Smooth muscle cell (in vitro differentiated cells): ENCODE measurements around the gene IGFBP6. TPM values are rescaled to one million over a fixed set of nuclear protein-coding genes. Genes with fewer than 3 reads are reported as not detected.

Source experiments
- microRNA-seq: library from miRNA; unstranded; fragments of <30 nt; microRNA quantifications from one replicate; pipeline ENCODE4, GENCODE V29; 2016; ENCODE audit warnings: borderline number of aligned reads
- polyA plus RNA-seq: library from polyadenylated mRNA; unstranded; fragments of >200 nt; fragmentation: Nextera tagmentation; extraction: Ambion mirVana; gene quantifications from 2 replicates; pipeline ENCODE4 v1.2.1, GENCODE V29; 2016
- small RNA-seq: library from RNA; depleted of rRNA; stranded (forward); fragments of <200 nt; gene quantifications from one replicate; pipeline ENCODE3, GENCODE V24; 2014
- total RNA-seq: library from RNA; depleted of rRNA; stranded (reverse); fragments of >200 nt; gene quantifications from 2 replicates; pipeline ENCODE4 v1.2.3, GENCODE V29; 2014

IGFBP6 gene
- total and polyA plus RNA-seq, 2 experiments from 2014 or later, result 22.6 to 94.4 TPM

Small RNA genes lying within 50 kb of the gene (microRNA-seq; reads per million reads assigned to microRNA genes)
- 1.8 reads per million for gene MIR6757

Small RNA genes lying within 50 kb of the gene (small RNA-seq; reads per million reads assigned to genes)
- 1.1 reads per million, percentile 32 among the genes with 10 or more reads in this experiment for gene HIGD1AP1
- not detected for gene MIR6757
- not detected for gene RNU6-333P

Other genes starting within 250 kb of the IGFBP6 start
- gene KRT78, start 248.7 kb upstream of the IGFBP6 start, total RNA-seq, result 1.2 and 2.7 TPM in 2 replicates
- gene KRT78, start 248.7 kb upstream of the IGFBP6 start, polyA plus RNA-seq, result 1.6 TPM in 1 of 2 replicates, not detected in the other
- 694 and 929 TPM in 2 replicates for gene KRT8, start 192.6 kb upstream of the IGFBP6 start, total RNA-seq
- 1,025 and 2,331 TPM in 2 replicates for gene KRT8, start 192.6 kb upstream of the IGFBP6 start, polyA plus RNA-seq
- 477 and 663 TPM in 2 replicates for gene KRT18, start 148.5 kb upstream of the IGFBP6 start, total RNA-seq
- gene KRT18, start 148.5 kb upstream of the IGFBP6 start, polyA plus RNA-seq, result 894 and 2,163 TPM in 2 replicates
- gene EIF4B, start 91.2 kb upstream of the IGFBP6 start, total RNA-seq, result 241 and 299 TPM in 2 replicates
- gene EIF4B, start 91.2 kb upstream of the IGFBP6 start, polyA plus RNA-seq, result 39.9 and 47.7 TPM in 2 replicates
- gene TNS2, start 47.6 kb upstream of the IGFBP6 start, total RNA-seq, result 9.3 and 11.4 TPM in 2 replicates
- 17.4 TPM in 2 replicates for gene TNS2, start 47.6 kb upstream of the IGFBP6 start, polyA plus RNA-seq
- 20.2 and 23.0 TPM in 2 replicates for gene SPRYD3, start 18.3 kb upstream of the IGFBP6 start, total RNA-seq
- 43.5 and 57.1 TPM in 2 replicates for gene SPRYD3, start 18.3 kb upstream of the IGFBP6 start, polyA plus RNA-seq
- not detected in 2 replicates for gene SOAT2, start 5.8 kb downstream of the IGFBP6 start, total RNA-seq
- gene SOAT2, start 5.8 kb downstream of the IGFBP6 start, polyA plus RNA-seq, result not detected in 2 replicates
- gene ZNF740, start 83.1 kb downstream of the IGFBP6 start, total RNA-seq, result 5.2 and 7.6 TPM in 2 replicates
- gene ZNF740, start 83.1 kb downstream of the IGFBP6 start, polyA plus RNA-seq, result 1.0 and 3.1 TPM in 2 replicates
- 9.0 and 10.6 TPM in 2 replicates for gene CSAD, start 83.3 kb downstream of the IGFBP6 start, total RNA-seq
- 4.8 and 11.8 TPM in 2 replicates for gene CSAD, start 83.3 kb downstream of the IGFBP6 start, polyA plus RNA-seq
- 5.8 TPM in 1 of 2 replicates, not detected in the other for gene ITGB7, start 109.6 kb downstream of the IGFBP6 start, total RNA-seq
- gene ITGB7, start 109.6 kb downstream of the IGFBP6 start, polyA plus RNA-seq, result 1.5 TPM in 1 of 2 replicates, not detected in the other
- gene RARG, start 134.5 kb downstream of the IGFBP6 start, total RNA-seq, result 19.9 and 21.8 TPM in 2 replicates
- gene RARG, start 134.5 kb downstream of the IGFBP6 start, polyA plus RNA-seq, result 31.3 and 32.9 TPM in 2 replicates
- gene ESPL1, start 170.6 kb downstream of the IGFBP6 start, total RNA-seq, result 3.1 and 4.7 TPM in 2 replicates
- gene ESPL1, start 170.6 kb downstream of the IGFBP6 start, polyA plus RNA-seq, result 2.0 and 3.5 TPM in 2 replicates
- gene PFDN5, start 197.9 kb downstream of the IGFBP6 start, total RNA-seq, result 416 and 464 TPM in 2 replicates
- gene PFDN5, start 197.9 kb downstream of the IGFBP6 start, polyA plus RNA-seq, result 523 and 540 TPM in 2 replicates
- gene MYG1, start 202.0 kb downstream of the IGFBP6 start, total RNA-seq, result 30.8 and 39.1 TPM in 2 replicates
- gene MYG1, start 202.0 kb downstream of the IGFBP6 start, polyA plus RNA-seq, result 56.9 and 60.9 TPM in 2 replicates
- gene AAAS, start 223.9 kb downstream of the IGFBP6 start, total RNA-seq, result 56.8 and 57.3 TPM in 2 replicates
- 58.3 and 65.7 TPM in 2 replicates for gene AAAS, start 223.9 kb downstream of the IGFBP6 start, polyA plus RNA-seq
- 0.04 and 0.40 TPM in 2 replicates for gene SP7, start 238.7 kb downstream of the IGFBP6 start, total RNA-seq
- gene SP7, start 238.7 kb downstream of the IGFBP6 start, polyA plus RNA-seq, result 0.38 TPM in 1 of 2 replicates, not detected in the other